SK-N-DZ (cell line): ENCODE results near the gene SEPTIN5.
"Not testable (repeated sequence)": the region's sequence is repeated elsewhere in the genome, so short reads cannot be mapped to it uniquely, and the experiment has no call there.

Experiments
- DNase-seq: peaks from one replicate; pipeline ENCODE4 v3.0.0-alpha.2; 2015; ENCODE audit warnings: low spot score

SEPTIN5 gene

GRCh38 chr22:19680911-19681862 lies 33.1 kb upstream of the SEPTIN5 start:
- no peak for DNase-seq

GRCh38 chr22:19681863-19682245 lies 32.4 kb upstream of the SEPTIN5 start:
- DNase-seq = no peak

DNA sequence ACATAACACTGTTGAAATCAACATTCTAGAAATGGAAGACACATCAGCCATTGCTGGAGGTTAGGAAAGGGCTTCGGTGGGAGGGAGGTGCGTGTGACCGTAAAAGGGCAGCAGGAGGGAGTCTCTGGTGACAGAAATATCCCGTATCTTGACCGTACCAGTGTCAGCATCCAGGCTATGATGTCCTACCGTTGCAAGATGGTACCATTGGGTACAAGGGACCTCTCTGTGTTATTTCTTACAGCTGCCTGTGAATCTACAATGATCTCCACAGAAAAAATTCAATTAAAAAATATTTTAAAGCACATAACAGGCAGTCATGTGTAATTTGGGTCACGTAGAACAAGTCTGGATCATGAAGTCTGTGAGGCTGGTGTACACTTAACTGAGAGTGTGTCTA lies 27.4 kb upstream of the SEPTIN5 start:
- no peak for DNase-seq

DNA sequence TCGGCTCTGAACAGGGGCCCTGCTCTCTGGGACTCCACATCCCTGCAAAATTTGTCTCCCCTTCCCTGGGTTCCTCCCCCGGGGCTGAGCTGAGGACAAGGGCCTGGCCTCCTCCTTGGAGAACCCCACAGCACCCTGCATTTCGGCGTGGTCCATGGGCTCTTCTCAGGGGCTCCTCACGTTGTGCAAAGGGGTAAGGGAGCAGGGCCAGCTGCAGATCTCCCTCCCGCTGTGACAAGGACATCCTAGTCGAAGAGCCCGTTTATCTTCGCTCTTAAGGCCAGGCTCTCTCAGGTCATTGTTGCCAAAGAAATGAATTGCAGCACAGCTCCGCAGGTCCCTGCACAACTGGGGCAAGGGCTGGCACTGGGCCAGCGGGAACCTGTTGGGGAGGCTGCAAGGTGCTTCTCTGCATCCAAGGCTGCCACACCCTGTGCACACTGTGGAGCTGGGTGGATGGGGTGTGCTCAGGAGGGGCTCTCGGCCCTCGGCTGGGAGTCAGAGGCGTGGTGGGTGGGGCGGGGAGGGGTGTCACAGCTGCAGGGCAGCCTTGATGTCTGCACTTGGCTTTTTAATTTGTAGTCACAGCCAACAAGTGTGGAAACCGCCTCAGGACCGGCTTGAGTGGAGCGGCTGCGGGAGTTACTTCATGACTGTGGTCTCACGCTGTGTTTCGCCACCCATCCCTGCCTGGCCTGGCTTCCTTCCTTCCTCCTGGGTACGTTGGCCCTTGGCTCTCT lies 26.6 kb upstream of the SEPTIN5 start:
- DNase-seq = no peak

- DNase-seq = no peak
Observed at GRCh38 chr22:19688301-19689290, 25.7 kb upstream of the SEPTIN5 start.

- no peak for DNase-seq
Observed at GRCh38 chr22:19689408-19689807, 24.9 kb upstream of the SEPTIN5 start.

DNA sequence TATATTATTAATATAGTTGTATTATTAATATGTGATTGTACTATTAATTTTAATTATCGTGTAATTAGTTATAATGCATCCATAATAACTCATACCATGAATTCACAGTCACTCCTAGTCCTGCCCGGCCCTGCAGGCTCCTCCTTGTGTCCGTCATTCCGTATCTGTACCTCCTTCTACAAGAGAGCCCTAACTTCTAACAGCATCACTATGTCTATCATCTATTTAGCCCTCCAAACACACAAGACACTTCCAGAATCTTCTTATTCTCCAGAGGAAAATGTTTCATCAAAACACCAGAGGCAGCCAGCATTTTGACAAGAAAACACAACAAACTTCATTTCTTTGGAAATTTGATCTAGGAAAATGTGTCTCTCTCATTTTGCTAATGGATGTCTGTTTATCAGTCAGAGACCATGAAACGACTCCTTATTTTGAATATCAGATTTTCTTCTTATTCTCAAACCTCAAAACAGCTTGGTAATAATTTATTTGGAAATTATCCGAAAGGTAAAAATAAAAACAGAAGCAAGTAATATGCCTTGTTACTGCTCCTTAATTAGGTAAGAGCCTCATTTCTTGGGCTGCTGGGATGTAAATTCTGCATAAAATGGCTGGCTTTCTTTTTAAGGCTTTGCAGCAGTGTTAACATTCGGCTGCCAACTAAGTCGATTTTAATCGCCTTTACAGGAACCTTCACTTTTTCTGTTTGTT lies 23.1 kb upstream of the SEPTIN5 start:
- no peak for DNase-seq

DNA sequence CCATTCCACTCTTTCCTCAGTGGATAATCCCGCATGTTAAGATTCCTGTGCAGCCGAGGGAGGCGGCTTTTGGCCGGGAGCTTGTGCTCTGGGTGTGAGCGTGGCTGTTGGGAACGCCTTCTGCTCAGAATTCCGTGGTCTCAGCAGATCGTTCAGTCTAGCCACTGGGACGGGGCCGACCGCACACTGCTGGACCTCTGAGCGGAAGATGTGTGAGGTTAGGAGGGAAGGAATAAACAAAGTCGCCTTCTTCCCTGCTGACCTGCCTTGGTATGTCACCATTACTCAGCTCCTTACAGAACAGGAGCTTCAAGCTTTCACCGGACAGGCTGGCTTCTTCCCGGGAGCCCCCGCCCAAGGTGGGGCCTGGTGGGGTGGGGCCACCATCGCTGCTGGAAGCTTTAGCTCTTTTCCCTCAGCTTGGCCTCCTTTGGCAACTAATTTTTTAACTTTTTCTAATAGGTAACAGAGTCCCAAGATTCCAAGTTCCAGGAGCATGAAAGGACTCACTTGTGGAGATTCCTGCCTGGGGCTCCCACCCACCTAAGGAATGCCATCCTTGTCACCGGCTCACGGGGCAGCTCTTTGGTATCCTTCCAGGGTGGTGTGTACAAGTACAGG lies 22.5 kb upstream of the SEPTIN5 start:
- DNase-seq = no peak

DNA sequence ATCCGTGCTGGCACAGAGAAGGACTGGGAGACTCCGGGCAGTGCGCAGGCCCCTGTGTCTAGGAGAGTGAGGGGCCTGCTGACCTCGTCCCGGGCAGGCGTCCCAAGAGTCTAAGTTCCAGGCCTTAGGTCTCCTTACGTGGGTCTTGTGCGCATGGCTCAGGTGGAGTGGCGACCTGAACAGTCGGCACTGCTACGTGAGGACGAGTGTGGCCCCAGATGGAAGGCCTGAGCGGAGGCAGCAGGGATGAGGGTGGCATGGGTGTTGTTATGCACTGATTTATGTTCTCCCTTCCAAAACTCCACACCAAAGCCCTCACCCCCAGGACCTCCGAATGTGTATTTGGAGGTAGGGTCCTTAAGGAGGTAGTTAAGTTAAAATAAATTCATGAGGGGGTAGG lies 20.7 kb upstream of the SEPTIN5 start:
- no peak for DNase-seq

DNA sequence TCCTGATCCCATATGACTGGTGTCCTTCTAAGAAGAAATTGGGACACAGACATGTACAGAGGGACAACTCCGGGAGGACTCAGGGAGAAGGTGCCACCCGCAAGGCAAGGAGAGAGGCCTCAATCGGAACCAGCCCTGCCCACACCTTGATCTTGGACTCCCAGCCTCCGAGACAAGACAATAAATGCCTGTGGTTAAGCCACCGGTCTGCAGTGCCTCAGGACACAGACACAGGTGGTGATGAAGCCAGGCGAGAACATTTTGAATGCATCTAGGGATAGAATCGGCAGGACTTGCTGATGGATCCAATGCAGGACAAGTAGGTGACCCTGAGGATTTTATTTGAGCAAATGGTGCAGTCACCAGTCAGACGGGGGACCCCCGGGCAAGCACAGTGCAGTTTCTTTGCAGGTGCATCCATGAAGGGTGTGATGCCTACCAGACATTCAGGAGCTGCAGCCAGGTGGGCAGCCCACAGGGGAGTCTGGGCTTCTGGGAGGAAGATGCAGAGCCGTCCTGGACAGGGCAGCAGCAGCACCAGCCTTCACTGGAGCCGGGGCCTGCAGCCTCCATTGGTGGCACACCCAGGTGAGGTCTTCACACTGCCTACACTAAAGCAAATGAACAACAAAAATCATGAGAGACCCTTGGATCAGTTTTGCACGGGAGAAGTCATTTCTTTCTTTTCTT lies 20.2 kb upstream of the SEPTIN5 start:
- no peak for DNase-seq

- DNase-seq = no peak
Observed at GRCh38 chr22:19694696-19695095, 19.6 kb upstream of the SEPTIN5 start.

- DNase-seq = no peak
Observed at GRCh38 chr22:19696504-19697276, 17.6 kb upstream of the SEPTIN5 start.

DNA sequence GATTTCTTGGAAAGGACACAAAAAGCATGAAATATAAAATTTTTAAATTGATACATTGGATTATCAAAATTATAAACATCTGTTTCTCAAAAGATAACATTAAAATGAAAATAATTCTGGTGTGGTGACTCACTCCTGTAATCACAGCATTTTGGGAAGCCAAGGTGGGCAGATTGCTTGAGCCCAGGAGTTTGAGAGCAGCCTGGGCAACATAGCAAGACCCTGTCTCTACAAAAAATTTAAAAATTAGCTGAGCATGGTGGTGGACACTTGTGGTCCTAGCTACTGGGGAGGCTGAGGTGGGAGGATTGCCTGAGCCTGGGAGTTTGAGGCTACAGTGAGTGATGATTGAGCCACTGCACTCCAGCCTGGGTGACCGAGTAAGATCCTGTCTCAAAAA lies 16.4 kb upstream of the SEPTIN5 start:
- not testable (repeated sequence) for DNase-seq

DNA sequence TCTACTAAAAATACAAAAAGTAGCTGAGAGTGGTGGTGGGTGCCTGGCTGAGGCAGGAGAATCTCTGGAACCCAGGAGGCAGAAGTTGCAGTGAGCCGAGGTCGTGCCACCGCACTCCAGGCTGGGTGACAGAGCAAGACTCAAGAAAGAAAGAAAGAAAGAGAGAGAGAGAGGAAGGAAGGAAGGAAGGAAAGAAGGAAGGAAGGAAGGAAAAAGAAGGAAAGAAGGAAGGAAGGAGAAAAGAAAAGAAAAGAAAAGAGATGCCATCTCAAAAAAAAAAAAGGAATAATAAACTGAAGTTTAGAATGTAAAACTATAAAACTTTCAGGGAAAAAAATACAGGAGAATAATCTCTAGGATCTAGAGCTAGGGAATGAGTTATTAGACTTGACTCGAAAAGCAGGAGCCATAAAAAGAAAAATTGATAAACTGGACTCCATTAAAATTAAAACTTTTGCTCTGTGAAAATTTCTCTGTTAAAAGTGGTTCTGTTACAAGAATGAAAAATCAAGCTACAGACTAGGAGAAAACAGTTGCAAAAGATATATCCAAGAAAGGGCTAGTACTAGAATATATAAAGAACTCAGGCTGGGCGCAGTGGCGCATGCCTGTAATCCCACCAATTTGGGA lies 13.4 kb upstream of the SEPTIN5 start:
- DNase-seq = no peak

- no peak for DNase-seq
Observed at GRCh38 chr22:19701420-19702145, 12.7 kb upstream of the SEPTIN5 start.

DNA sequence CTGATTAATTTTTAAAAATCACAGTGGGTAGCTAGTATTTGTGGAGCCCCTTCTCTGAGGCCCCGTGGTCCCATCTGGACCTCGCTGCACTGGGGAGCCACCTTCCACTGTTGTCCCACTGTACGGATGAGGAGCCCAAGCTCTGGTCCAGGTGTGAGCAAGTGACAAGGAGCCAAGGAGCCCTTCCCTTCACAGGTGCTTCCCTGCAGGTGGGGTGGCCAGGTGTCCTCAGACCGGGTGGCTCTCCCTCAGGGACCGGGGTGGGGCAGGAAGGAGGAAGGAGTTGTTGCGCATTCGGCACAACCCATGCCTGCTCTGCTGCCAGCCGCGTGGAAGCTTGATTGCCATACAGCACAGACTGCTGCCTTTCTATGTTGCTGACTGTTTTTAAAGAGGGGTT lies 10.4 kb upstream of the SEPTIN5 start:
- no peak for DNase-seq

DNA sequence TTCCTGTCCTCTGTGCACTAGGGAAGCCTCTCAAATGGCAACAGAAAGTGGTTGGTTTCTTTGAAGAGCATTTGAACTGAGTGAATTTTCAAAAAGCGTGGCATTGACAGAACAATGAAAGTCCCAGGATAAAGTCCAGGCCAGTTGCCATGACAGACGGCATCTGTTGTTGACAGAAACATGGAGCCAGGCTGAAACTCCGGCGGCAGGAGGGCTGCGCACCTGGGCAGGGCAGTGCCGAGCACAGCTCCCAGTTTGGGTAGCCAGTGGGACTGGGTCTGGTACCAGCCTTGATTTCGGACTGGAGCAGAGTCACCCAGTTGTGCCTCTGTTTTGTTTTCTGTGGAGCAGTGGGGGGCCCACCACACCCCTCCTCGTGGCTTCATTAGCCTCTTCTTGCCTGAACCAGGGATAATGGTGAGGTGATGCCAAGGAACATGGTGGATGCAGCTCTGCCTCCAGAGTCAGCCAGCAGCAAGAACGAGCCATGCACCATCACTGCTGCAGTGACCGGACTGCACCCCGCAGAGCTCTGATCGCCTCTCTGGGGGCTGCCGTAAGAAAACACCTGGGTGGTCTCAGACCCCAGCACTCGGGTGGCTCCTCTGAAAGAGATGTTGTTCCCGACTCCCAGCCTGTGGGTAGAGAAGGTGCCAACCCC lies 9.8 kb upstream of the SEPTIN5 start:
- DNase-seq = no peak
